H1 (cell line): Measurements from ENCODE around the gene PIAS4. TPM values are rescaled to one million over a fixed set of nuclear protein-coding genes. Genes with fewer than 3 reads are reported as not detected.

Experiments
- BCL11A ChIP-seq, 2 experiments: IDR thresholded peaks; one replicate each; pipeline ENCODE4 v1.6.1; 2011; ENCODE audit warnings: low read depth in 2 of 2, low read length in 2 of 2, mild to moderate bottlenecking in 2 of 2
- BRCA1 ChIP-seq: IDR thresholded peaks from 2 replicates; pipeline ENCODE4 v1.6.1; 2012; ENCODE audit warnings: low read depth, low read length, improper control_type of control experiment
- CHD1 ChIP-seq: IDR thresholded peaks from 2 replicates; pipeline ENCODE4 v1.6.1; 2012; ENCODE audit warnings: low read depth, low read length, improper control_type of control experiment
- CHD2 ChIP-seq: IDR thresholded peaks from 2 replicates; pipeline ENCODE4 v1.6.1; 2012; ENCODE audit warnings: low read length, improper control_type of control experiment
- CTBP2 ChIP-seq: IDR thresholded peaks from 2 replicates; pipeline ENCODE4 v1.7.0; 2011; ENCODE audit warnings: borderline replicate concordance, mild to moderate bottlenecking, moderate library complexity, mixed read lengths, low read length; ENCODE audit not compliant: insufficient read depth, insufficient read length
- EP300 ChIP-seq, 2 experiments: IDR thresholded peaks; 1 replicate in 1 of 2; 2 replicates in 1 of 2; pipeline ENCODE4 v1.6.1; 2011 to 2012; ENCODE audit warnings: low read depth in 2 of 2, low read length in 2 of 2, mild to moderate bottlenecking in 2 of 2, borderline replicate concordance in 1 of 2, inconsistent platforms in 1 of 2, moderate library complexity in 1 of 2
- FOSL1 ChIP-seq: IDR thresholded peaks from 2 replicates; pipeline ENCODE4 v1.6.1; 2011; ENCODE audit warnings: mild to moderate bottlenecking, low read depth, low read length, moderate library complexity; ENCODE audit not compliant: insufficient read depth
- HDAC2 ChIP-seq, 2 experiments: fragments of 300-600 bp in 1 of 2; sonication (generic) in 1 of 2; IDR thresholded peaks; 2 replicates each; pipeline ENCODE4 v1.6.1; 2011 to 2012; ENCODE audit warnings: low read depth in 2 of 2, low read length in 2 of 2, mild to moderate bottlenecking in 2 of 2, moderate library complexity in 2 of 2, borderline replicate concordance in 1 of 2, inconsistent platforms in 1 of 2
- KDM4A ChIP-seq: IDR thresholded peaks from one replicate; pipeline ENCODE4 v1.7.1; 2012; ENCODE audit warnings: low read depth, mild to moderate bottlenecking, moderate library complexity, low read length, inconsistent platforms; ENCODE audit not compliant: severe bottlenecking
- NANOG ChIP-seq: IDR thresholded peaks from 2 replicates; pipeline ENCODE4 v1.6.1; 2011; ENCODE audit warnings: low read length, low read depth, mild to moderate bottlenecking, inconsistent platforms; ENCODE audit not compliant: insufficient read depth, poor library complexity, severe bottlenecking
- POLR2A ChIP-seq, 2 experiments: IDR thresholded peaks; 1 replicate in 1 of 2; 2 replicates in 1 of 2; pipeline ENCODE4 v1.6.1; 2011; ENCODE audit warnings: low read depth in 2 of 2, low read length in 2 of 2, mild to moderate bottlenecking in 2 of 2; ENCODE audit errors: control extremely low read depth in 1 of 2
- POU5F1 ChIP-seq: IDR thresholded peaks from 2 replicates; pipeline ENCODE4 v1.6.1; 2011; ENCODE audit warnings: low read depth, mild to moderate bottlenecking, low read length, moderate library complexity
- RXRA ChIP-seq: IDR thresholded peaks from 2 replicates; pipeline ENCODE4 v1.6.1; 2011; ENCODE audit warnings: low read depth, mild to moderate bottlenecking, low read length, moderate library complexity; ENCODE audit not compliant: insufficient read depth
- SAP30 ChIP-seq: fragments of 300-600 bp; sonication (generic); IDR thresholded peaks from 2 replicates; pipeline ENCODE4 v1.7.1; 2012; ENCODE audit warnings: low read length, moderate library complexity, mild to moderate bottlenecking, inconsistent platforms; ENCODE audit not compliant: insufficient read depth, insufficient replicate concordance
- SP2 ChIP-seq: IDR thresholded peaks from 2 replicates; pipeline ENCODE4 v1.6.1; 2012; ENCODE audit warnings: mild to moderate bottlenecking, low read length, inconsistent platforms
- SUZ12 ChIP-seq: fragments of 200-600 bp; sonication (generic); IDR thresholded peaks from 2 replicates; pipeline ENCODE4 v1.6.1; 2012; ENCODE audit warnings: mild to moderate bottlenecking, inconsistent platforms, low read length, moderate library complexity, mixed read lengths
- TEAD4 ChIP-seq: IDR thresholded peaks from 2 replicates; pipeline ENCODE4 v1.6.1; 2012; ENCODE audit warnings: low read depth, low read length, inconsistent platforms, mixed read lengths
- polyA plus RNA-seq, 7 experiments: library from polyadenylated mRNA; depleted of rRNA in 3 of 7; stranded (reverse) in 5 of 7; unstranded in 2 of 7; fragments of >200 nt in 5 of 7; fragments of 200-250 nt in 2 of 7; gene quantifications; 1 replicate in 5 of 7; 2 replicates in 1 of 7; 4 replicates in 1 of 7; pipeline versions ENCODE4 v1.2.1 to v1.2.3, GENCODE V29; 2011 to 2013; ENCODE audit warnings: missing spikeins in 2 of 7, mixed read lengths in 2 of 7
- total RNA-seq: library from RNA; stranded (reverse); fragmentation: NEBNext Ultra II Directional; extraction: Animal tissue kit (Norgen Biotek cat#: 25700); gene quantifications from 2 replicates; pipeline ENCODE4 v1.2.1, GENCODE V29; 2021
- TF ChIP-seq, protein P1 (sequence below), 3 experiments: IDR thresholded peaks; 1 replicate in 2 of 3; 2 replicates in 1 of 3; pipeline versions ENCODE4 v1.5.1 to v1.6.1; 2011; ENCODE audit warnings: low read length in 3 of 3, mild to moderate bottlenecking in 3 of 3, inconsistent platforms in 2 of 3, low read depth in 1 of 3, moderate library complexity in 1 of 3; ENCODE audit not compliant: insufficient read depth in 1 of 3; ENCODE audit errors: control extremely low read depth in 1 of 3
- TF ChIP-seq, protein P2 (sequence below): IDR thresholded peaks from 2 replicates; pipeline ENCODE4 v1.6.1; 2011; ENCODE audit warnings: low read depth, mild to moderate bottlenecking, low read length; ENCODE audit not compliant: insufficient read depth
- TF ChIP-seq, protein P3 (sequence below): IDR thresholded peaks from 2 replicates; pipeline ENCODE4 v1.6.1; 2012; ENCODE audit warnings: inconsistent platforms

Gene PIAS4
- total and polyA plus RNA-seq, 2 of the 8 experiments (the other 6 are each of a cell fraction or from before 2014, with no cell fraction given), result 30.2 to 51.4 TPM

DNA sequence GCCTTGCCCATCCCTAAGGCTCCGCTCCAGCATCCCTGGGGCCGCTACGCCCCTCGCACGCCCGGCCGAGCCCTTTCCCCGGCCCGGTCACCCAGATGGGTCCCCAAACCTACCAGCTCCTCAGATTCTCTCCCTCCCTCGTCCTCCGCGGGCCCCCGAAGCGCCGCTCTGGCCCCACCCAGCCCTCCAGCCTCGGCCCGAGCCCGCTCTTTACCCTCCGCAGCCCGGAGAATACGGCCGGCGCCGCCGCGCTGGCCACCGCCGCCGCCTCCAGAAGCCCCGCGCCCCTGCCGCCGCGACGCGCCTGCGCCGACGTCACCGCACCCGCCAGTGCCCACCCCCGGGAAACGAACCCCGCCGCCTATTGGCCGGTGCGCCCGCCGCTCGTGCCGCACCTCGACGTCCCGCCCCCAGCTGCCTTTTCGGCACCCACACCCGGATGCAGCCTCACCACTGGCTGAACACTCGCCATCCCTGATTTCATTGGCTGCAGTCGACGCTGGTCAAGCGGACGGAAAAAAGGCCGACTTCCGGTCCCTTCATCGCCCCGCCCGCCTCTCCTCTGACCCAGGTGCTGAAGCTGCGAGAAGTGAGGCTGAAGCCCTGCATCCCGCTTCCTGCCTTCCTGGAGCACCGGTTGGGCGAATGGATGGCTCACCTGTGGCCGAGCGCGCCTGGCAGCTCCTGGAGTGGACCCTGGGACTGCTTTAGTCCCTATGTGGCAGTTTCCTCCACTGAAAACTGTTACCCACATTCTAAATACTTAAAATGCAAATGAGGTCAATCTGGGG, 36.5 kb upstream of the PIAS4 start, which contains the start of gene DAPK3 (continued):
- TF ChIP-seq TEAD4 (peak; percentile 14; the same call in 1 of the 2 replicates), RXRA (no peak), EP300 (IDR thresholded peaks at IDR 0.05; ENCODE audit: borderline replicate concordance in 1 of 2, low read depth in 2 of 2, low read length in 2 of 2) (no peak), SUZ12 (no peak), SAP30 (peak; percentile 62), POLR2A (IDR thresholded peaks at IDR 0.05; ENCODE audit: control extremely low read depth in 1 of 2, low read depth in 2 of 2, low read length in 2 of 2) (peak; percentile 37 to 82), CTBP2 (peak; percentile 53), POU5F1 (no peak), SP2 (peak; percentile 82), KDM4A (peak; percentile 64), CHD1 (no peak), BRCA1 (no peak; the same call in 1 of the 2 replicates), CHD2 (peak; percentile 86), BCL11A (IDR thresholded peaks at IDR 0.05; ENCODE audit: low read depth in 2 of 2, low read length in 2 of 2) (no peak), NANOG (no peak), HDAC2 (IDR thresholded peaks at IDR 0.05; ENCODE audit: borderline replicate concordance in 1 of 2, low read depth in 2 of 2, low read length in 2 of 2) (no peak), FOSL1 (no peak)
- TF ChIP-seq, protein P1, sequence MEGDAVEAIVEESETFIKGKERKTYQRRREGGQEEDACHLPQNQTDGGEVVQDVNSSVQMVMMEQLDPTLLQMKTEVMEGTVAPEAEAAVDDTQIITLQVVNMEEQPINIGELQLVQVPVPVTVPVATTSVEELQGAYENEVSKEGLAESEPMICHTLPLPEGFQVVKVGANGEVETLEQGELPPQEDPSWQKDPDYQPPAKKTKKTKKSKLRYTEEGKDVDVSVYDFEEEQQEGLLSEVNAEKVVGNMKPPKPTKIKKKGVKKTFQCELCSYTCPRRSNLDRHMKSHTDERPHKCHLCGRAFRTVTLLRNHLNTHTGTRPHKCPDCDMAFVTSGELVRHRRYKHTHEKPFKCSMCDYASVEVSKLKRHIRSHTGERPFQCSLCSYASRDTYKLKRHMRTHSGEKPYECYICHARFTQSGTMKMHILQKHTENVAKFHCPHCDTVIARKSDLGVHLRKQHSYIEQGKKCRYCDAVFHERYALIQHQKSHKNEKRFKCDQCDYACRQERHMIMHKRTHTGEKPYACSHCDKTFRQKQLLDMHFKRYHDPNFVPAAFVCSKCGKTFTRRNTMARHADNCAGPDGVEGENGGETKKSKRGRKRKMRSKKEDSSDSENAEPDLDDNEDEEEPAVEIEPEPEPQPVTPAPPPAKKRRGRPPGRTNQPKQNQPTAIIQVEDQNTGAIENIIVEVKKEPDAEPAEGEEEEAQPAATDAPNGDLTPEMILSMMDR (IDR thresholded peaks at IDR 0.05; ENCODE audit: control extremely low read depth in 1 of 3, insufficient read depth in 1 of 3, low read depth in 1 of 3, low read length in 3 of 3), result no peak
- TF ChIP-seq, protein P2, sequence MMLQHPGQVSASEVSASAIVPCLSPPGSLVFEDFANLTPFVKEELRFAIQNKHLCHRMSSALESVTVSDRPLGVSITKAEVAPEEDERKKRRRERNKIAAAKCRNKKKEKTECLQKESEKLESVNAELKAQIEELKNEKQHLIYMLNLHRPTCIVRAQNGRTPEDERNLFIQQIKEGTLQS, result no peak
- TF ChIP-seq, protein P3, sequence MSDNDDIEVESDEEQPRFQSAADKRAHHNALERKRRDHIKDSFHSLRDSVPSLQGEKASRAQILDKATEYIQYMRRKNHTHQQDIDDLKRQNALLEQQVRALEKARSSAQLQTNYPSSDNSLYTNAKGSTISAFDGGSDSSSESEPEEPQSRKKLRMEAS, result no peak
